GM18519 (cell line): ENCODE data around the gene WDR13.

Source experiments
- ATAC-seq: cut with Tn5 transposase; IDR thresholded peaks from one replicate; pipeline ENCODE4 v1.9.1; 2021; ENCODE audit warnings: mild to moderate bottlenecking, moderate library complexity; ENCODE audit not compliant: unreplicated experiment, low FRiP score

Gene WDR13

GRCh38 chrX:48591255-48591791, 6.0 kb upstream of the WDR13 start:
- no peak for ATAC-seq

GRCh38 chrX:48592971-48593370, 4.3 kb upstream of the WDR13 start:
- ATAC-seq = no peak

DNA sequence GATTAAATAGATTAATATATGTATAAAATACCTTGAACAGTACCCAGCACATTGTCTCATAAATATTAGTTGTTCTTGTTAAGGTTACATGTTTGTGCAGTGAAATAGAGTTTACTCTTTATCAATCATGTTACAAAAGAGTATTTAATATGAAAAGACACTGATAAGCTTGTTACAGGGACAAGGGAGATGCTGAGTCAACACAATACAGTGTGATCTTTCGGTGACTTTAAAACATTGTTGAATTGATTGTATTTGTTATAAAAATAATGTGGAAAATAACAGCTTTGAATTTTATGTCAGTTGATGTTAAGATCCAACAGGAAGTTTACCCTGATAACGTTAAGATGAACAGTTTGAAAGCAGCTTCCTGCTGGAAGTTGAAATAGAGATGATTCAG, 1.4 kb upstream of the WDR13 start:
- no peak for ATAC-seq

- ATAC-seq = no peak
These were observed 1.3 kb downstream of the WDR13 start for GRCh38 chrX:48598614-48599013.

DNA sequence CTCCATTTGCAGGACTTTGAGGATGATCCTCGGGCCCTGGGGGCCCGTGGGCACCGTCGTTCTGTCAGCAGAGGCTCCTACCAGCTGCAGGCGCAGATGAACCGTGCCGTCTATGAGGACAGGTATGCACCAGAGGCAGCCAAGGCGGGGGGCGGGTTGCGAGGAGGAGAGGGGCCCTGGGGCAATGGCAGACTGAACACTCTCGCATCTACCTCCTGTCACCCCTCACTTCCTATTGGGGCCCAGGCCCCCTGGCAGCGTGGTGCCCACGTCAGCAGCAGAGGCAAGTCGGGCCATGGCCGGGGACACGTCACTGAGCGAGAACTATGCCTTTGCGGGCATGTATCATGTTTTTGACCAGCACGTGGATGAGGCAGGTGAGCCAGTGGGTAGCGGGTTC, 2.0 kb downstream of the WDR13 start:
- ATAC-seq = no peak

DNA sequence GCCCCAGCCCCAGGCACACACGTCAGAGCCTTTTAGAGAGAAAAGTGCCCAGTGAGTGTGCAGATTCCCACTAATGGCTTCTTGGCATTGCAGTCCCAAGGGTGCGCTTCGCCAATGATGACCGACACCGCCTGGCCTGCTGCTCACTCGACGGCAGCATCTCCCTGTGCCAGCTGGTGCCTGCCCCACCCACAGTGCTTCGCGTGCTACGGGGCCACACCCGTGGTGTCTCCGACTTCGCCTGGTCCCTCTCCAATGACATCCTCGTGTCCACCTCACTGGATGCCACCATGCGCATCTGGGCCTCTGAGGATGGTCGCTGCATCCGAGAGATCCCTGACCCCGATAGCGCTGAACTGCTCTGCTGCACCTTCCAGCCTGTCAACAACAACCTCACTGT, 2.9 kb downstream of the WDR13 start:
- no peak for ATAC-seq

DNA sequence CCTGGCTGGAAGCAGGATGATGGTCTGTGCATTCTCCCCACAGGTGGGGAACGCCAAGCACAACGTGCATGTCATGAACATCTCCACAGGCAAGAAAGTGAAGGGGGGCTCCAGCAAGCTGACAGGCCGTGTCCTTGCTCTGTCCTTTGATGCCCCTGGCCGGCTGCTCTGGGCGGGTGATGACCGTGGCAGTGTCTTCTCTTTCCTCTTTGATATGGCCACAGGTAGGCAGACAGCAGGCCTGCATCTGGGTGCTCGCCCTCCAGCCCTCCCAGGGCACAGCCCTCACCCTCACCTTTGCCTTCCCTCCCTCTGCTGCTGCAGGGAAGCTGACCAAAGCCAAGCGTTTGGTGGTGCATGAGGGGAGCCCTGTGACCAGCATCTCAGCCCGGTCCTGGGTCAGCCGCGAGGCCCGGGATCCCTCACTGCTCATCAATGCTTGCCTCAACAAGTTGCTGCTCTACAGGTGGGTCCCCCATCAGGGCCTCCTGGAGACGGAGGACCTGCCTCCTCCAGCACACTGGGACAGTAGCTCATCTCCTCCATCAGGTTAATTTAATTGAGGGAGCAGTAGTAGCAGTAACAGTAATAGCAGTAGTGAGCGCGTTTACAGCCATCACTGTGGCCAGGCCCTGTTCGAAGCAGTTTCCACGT, 4.6 kb downstream of the WDR13 start:
- ATAC-seq = no peak

DNA sequence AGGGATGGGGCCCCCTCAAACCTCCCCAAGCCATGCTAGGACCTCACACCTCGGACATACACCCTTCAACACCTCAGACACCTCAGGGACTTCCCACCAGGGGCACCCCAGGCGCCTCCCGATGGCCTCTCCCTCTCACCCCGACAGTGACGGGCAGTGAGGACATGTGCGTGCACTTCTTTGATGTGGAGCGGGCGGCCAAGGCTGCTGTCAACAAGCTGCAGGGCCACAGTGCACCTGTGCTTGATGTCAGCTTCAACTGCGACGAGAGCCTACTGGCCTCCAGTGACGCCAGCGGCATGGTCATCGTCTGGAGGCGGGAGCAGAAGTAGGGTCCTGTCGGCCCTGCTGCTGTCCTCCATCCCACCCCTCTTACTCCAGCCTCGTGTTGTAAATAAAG, 7.4 kb downstream of the WDR13 start:
- no peak for ATAC-seq

GRCh38 chrX:48606091-48606490, 8.8 kb downstream of the WDR13 start:
- ATAC-seq = no peak

- no peak for ATAC-seq
These were observed 14.4 kb downstream of the WDR13 start for GRCh38 chrX:48611703-48612102.

DNA sequence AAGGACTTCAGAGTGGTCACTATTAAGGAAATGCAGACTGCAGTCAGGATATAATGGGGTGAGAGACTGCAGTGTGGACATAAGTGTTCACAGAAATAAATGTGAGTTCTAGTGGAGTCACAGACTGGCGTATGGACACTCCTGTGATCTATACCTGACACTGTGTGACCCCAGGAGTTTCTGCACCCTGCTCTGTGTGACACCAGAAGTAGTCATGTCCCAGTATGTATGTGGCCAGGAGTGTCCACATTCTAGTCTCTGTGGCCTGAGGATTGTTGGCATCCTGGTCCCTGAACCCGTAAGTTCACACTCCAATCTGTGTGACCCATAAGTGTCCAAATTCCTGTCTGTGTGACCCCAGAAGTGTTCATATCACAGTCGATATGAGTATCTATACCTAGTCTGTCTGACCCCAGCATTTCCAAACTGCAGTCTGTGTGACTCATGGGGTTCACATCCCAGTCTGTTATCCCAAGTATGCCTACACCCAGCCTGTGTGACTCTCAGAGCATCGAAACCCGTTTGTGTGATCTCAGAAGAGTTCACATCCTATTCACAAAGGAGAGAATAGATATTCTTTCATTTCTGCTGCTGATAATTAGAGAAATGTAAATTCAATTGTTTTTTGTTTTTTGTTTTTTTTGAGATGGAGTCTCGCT, 16.3 kb downstream of the WDR13 start:
- no peak for ATAC-seq

DNA sequence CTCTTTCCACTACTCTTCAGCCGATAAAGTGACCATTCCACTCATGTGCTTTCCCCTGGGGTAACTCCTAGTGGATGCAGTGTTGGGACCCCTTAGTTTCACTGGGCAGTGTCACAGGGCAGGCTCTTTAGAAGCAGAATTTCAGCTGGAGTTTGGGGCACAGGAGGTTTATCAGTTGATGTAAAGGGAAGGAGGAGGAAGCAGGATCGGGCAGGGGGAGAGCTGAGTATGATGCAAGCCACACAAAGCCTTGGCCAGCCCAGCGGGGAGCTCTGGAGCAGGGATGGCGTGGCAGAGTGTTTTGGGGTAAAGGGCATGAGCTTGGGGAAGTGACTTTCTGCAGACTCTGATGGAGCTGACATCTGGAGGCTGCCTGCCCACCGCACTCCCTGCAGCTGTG, 19.3 kb downstream of the WDR13 start:
- no peak for ATAC-seq

DNA sequence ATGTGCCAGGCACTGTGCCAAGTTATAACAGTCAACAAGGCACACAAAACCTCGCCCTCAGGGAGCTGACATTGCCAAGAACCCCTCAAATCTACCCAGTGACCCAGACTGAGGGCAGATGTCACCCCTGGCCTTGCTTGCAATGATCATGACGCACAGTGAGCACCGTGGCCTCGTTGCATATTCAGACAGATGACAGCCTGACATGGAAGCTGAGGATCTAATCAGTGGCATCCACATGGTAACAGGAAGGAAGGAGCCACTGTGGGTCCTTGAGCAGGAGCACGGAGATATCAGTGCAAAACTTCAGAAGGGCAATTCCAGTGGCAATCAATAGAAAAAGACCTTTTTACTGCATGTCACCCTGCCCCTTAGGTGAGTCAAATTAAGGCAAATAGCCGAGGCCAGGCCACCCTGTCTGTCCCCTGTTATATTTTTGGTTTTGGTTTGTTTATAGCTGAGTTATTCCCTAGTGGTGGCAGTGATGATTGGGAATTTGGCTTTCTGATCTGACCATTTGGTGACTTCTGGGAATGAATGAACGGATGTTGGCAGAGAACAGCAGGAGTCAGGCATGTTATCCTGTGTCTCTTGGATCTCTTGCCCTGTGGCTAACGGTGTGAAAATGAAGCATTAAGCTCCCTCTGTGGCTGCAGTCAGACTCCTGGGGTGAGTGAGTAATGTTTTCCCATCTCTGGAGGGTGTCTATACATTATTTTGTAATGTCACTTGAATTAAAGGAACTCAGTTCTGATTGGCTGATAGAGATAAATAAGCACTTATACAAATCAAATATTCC, 20.4 kb downstream of the WDR13 start:
- no peak for ATAC-seq

GRCh38 chrX:48626401-48627298, 29.4 kb downstream of the WDR13 start:
- ATAC-seq = no peak

DNA sequence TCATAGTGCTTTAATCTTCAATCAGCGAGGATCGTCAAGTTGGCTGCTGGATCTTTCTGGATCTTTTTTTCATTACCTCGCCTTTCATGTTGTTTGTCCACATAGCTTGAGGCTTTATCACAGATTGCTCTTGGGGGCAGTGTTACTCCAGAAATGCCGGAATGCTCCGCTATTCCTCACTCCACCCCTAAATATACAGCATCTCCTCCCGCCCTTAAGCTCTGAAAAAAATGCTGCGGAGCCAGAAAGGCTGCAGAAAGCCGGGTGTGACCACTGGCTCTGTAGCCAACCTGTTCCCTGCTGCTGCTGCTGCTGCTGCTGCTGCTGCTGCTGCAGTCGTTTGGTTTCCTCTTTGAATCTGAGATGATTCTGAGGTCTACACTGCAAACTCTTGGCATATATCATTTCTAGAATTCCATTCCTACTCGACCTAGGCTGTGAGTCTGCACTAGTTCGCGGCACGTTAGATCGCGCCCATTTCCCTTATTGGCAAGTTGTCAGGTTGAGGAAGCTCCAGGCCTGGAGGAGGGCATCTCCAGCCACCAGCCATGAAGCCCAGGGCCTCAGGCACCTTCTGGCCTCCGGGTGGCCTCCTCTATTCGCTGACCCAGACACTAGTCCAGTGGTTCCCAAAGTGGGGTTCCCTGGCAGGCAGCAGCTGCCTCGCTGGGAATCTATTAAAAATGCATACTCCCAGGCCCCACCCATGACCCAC, 34.2 kb downstream of the WDR13 start:
- peak; percentile 61 for ATAC-seq

- ATAC-seq = no peak
These were observed 34.9 kb downstream of the WDR13 start for GRCh38 chrX:48632207-48632606.

DNA sequence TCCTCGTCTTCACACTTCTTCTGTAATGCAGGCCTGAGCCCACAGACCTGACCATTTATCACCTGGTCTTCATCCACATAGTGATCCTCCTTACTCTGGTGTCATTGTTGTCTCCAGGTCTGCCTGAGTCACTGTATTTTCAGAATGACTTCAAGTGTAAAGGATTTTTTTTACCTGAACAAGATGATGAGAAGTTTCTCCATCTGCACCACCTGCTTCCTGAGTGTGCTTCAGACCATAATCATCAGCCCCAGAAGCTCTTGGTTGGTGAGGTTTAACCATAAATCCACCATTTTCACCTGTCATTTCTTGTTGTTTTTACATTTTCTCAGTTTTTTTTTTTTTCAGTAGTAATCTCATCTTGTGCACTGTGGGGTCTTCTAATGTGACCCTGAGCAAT, 39.0 kb downstream of the WDR13 start:
- ATAC-seq = no peak

- no peak for ATAC-seq
These were observed 39.5 kb downstream of the WDR13 start for GRCh38 chrX:48636776-48637175.

GRCh38 chrX:48645669-48646068, 48.4 kb downstream of the WDR13 start:
- ATAC-seq = no peak

GRCh38 chrX:48648336-48648751, 51.1 kb downstream of the WDR13 start:
- ATAC-seq = no peak
